ENCODE results near the gene AK2.

DNA sequence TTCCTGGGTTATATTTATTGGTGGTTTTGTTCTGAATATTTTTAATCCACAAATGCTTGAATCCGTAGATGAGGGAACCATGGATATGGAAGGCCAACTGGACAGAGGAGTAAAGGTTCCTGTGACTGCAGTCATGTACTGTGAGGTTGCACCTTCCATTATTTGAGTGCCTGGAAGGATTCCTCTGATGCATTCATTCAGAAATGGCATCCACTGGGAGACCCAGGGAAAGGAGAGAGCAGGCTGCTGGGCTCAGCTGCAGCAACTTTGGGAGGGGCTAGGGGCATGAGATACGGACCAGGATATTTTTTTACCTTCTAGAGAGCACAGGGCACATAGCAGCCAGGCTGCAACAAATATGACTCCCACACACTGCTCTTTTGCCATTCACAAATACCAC lies 19.5 kb downstream of the AK2 start:
- TF ChIP-seq, protein P1, sequence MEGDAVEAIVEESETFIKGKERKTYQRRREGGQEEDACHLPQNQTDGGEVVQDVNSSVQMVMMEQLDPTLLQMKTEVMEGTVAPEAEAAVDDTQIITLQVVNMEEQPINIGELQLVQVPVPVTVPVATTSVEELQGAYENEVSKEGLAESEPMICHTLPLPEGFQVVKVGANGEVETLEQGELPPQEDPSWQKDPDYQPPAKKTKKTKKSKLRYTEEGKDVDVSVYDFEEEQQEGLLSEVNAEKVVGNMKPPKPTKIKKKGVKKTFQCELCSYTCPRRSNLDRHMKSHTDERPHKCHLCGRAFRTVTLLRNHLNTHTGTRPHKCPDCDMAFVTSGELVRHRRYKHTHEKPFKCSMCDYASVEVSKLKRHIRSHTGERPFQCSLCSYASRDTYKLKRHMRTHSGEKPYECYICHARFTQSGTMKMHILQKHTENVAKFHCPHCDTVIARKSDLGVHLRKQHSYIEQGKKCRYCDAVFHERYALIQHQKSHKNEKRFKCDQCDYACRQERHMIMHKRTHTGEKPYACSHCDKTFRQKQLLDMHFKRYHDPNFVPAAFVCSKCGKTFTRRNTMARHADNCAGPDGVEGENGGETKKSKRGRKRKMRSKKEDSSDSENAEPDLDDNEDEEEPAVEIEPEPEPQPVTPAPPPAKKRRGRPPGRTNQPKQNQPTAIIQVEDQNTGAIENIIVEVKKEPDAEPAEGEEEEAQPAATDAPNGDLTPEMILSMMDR (IDR thresholded peaks at IDR 0.05): no peak
- TF ChIP-seq POLR2AphosphoS5 (IDR thresholded peaks at IDR 0.05) (no peak), POLR2A (IDR thresholded peaks at IDR 0.05) (no peak)
